ENCODE results near the gene WRNIP1.

GRCh38 chr6:2767657-2768524 is 2.7 kb downstream of the WRNIP1 start:
- TF ChIP-seq POLR2AphosphoS5 (IDR thresholded peaks at IDR 0.05; ENCODE audit: low read depth, low read length) (no peak), GZF1 (CRISPR knock-in tag; IDR thresholded peaks at IDR 0.05) (no peak), ZSCAN5A (CRISPR knock-in tag; IDR thresholded peaks at IDR 0.05; ENCODE audit: borderline replicate concordance) (no peak), ZBTB8A (CRISPR knock-in tag; IDR thresholded peaks at IDR 0.05; ENCODE audit: borderline replicate concordance, low read depth) (no peak), RFX5 (IDR thresholded peaks at IDR 0.05; ENCODE audit: low read depth, low read length) (no peak), THAP7 (CRISPR knock-in tag; IDR thresholded peaks at IDR 0.05) (no peak), ZNF746 (CRISPR knock-in tag; IDR thresholded peaks at IDR 0.05) (no peak)
- TF ChIP-seq, protein P1, sequence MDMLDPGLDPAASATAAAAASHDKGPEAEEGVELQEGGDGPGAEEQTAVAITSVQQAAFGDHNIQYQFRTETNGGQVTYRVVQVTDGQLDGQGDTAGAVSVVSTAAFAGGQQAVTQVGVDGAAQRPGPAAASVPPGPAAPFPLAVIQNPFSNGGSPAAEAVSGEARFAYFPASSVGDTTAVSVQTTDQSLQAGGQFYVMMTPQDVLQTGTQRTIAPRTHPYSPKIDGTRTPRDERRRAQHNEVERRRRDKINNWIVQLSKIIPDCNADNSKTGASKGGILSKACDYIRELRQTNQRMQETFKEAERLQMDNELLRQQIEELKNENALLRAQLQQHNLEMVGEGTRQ (IDR thresholded peaks at IDR 0.05; ENCODE audit: low read depth, low read length), result no peak
- TF ChIP-seq, protein P1 (CRISPR knock-in tag; IDR thresholded peaks at IDR 0.05; ENCODE audit: borderline replicate concordance), result no peak

Measured in HepG2 (cell line).